ENCODE measurements around the gene ZNF789. TPM values are rescaled to one million over a fixed set of nuclear protein-coding genes. Genes with fewer than 3 reads are reported as not detected.
A peak's percentile ranks its signal among the peaks of the same experiment; 100 is the strongest.

ZNF789 gene
- total and polyA plus RNA-seq, 2 of the 13 experiments (the other 11 are each of a cell fraction or from before 2014, with no cell fraction given), result 19.8 to 25.1 TPM

DNA sequence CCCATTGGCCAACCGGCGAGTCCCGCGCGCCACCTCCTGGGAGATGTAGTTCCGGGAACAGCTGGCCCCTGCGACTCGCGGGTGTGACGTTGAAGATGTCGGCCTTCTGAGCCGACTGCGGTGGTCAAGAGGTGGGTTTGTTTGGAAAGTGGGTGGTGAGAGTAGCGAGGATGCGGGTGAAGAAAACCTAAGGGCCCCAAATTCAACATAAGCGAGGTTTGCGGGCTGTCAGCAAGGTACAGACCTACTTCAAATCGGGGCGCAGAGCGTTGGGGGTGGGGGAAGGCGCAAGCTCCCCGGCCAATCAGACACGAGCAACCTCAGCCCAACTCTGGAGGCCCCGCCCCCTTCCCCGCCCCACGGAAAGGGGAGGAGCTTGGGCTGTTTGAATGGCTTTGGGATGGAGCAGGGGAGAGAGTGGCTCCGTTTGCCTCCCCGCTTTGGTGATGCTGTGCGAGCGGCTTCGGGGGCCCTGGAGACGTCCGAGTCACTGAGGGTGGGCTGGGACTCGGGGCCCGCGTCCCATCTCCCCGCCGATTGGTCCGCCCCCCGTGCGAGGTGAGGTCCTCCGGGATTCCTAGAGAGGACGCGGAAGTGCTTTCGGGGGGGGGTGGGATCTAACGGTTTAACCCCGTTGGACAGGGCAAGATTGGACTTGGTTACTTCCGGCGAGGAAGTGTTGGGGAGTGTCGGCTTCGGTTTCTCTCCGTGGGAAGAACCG is 32.1 kb downstream of the ZNF789 start, which contains the start of gene ZKSCAN5 (continued):
- peak; percentile 41 for TF ChIP-seq PAXIP1 (CRISPR knock-in tag; conservative IDR thresholded peaks at IDR 0.05)
- TF ChIP-seq NAIF1 (CRISPR knock-in tag; IDR thresholded peaks at IDR 0.05; ENCODE audit: borderline replicate concordance), result peak; percentile 49; the same call in 1 of the 2 replicates
- no peak for TF ChIP-seq ETV6 (CRISPR knock-in tag; conservative IDR thresholded peaks at IDR 0.05)
- TF ChIP-seq MEIS2 (CRISPR knock-in tag; IDR thresholded peaks at IDR 0.05), result no peak
- TF ChIP-seq, protein P1, sequence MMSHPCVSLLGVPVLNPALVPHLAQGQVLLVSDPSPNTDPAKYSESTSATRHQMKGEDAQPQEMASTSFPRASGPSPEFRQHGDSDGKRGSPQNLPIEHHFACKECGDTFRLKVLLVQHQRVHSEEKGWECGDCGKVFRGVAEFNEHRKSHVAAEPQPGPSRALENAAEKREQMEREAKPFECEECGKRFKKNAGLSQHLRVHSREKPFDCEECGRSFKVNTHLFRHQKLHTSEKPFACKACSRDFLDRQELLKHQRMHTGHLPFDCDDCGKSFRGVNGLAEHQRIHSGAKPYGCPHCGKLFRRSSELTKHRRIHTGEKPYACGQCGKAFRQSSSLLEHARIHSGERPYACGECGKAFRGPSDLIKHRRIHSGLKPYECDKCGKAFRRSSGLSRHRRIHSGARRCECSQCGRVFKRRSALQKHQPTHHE (CRISPR knock-in tag; IDR thresholded peaks at IDR 0.05; ENCODE audit: borderline replicate concordance), result no peak
- TF ChIP-seq, protein P2, sequence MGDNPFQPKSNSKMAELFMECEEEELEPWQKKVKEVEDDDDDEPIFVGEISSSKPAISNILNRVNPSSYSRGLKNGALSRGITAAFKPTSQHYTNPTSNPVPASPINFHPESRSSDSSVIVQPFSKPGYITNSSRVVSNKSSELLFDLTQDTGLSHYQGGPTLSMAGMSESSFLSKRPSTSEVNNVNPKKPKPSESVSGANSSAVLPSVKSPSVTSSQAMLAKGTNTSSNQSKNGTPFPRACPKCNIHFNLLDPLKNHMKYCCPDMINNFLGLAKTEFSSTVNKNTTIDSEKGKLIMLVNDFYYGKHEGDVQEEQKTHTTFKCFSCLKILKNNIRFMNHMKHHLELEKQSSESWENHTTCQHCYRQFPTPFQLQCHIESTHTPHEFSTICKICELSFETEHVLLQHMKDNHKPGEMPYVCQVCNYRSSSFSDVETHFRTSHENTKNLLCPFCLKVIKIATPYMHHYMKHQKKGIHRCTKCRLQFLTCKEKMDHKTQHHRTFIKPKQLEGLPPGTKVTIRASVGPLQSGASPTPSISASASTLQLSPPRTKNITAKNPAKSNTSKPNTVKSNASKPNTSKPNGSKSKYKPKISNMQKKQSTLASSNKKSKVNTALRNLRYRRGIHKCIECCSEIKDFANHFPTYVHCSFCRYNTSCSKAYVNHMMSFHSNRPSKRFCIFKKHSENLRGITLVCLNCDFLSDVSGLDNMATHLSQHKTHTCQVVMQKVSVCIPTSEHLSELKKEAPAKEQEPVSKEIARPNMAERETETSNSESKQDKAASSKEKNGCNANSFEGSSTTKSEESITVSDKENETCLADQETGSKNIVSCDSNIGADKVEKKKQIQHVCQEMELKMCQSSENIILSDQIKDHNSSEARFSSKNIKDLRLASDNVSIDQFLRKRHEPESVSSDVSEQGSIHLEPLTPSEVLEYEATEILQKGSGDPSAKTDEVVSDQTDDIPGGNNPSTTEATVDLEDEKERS (CRISPR knock-in tag; IDR thresholded peaks at IDR 0.05), result peak; percentile 74; the same call in 1 of the 2 replicates
- peak in 1 of 2 experiments; percentile 45; a peak in 1 of 4 replicates for TF ChIP-seq NR2F1 (CRISPR knock-in tag; IDR thresholded peaks at IDR 0.05)
- no peak; the same call in 1 of the 2 replicates for TF ChIP-seq ZC3H13 (CRISPR knock-in tag; IDR thresholded peaks at IDR 0.05)
- TF ChIP-seq ZNF784 (CRISPR knock-in tag; IDR thresholded peaks at IDR 0.05; ENCODE audit: borderline replicate concordance), result no peak; the same call in 1 of the 2 replicates
- TF ChIP-seq NCOA2 (CRISPR knock-in tag; IDR thresholded peaks at IDR 0.05), result no peak
- TF ChIP-seq ZNF574 (CRISPR knock-in tag; IDR thresholded peaks at IDR 0.05), result peak; percentile 98
- TF ChIP-seq SMAD9 (CRISPR knock-in tag; IDR thresholded peaks at IDR 0.05), result no peak
- TF ChIP-seq GATAD1 (CRISPR knock-in tag; IDR thresholded peaks at IDR 0.05), result peak; percentile 92
- TF ChIP-seq SRSF4 (IDR thresholded peaks at IDR 0.05; ENCODE audit: low read depth, low read length, poor library complexity, severe bottlenecking), result no peak
- TF ChIP-seq ZNF530 (CRISPR knock-in tag; IDR thresholded peaks at IDR 0.05; ENCODE audit: low read depth), result no peak
- no peak for TF ChIP-seq ZNF367 (CRISPR knock-in tag; IDR thresholded peaks at IDR 0.05; ENCODE audit: borderline replicate concordance)

All from HepG2 (cell line).